K562 treated with DMSO at 1 percent for 12 hours (cell line): Measurements from ENCODE around the gene KRTAP1-3. TPM values are rescaled to one million over a fixed set of nuclear protein-coding genes. Genes with fewer than 3 reads are reported as not detected.

Experiments used
- total RNA-seq: library from RNA; unstranded; fragments of 300-600 nt; gene quantifications from 2 replicates; pipeline ENCODE4 v1.2.3, GENCODE V29; 2022; ENCODE audit not compliant: insufficient read depth

The KRTAP1-3 gene, protein sequence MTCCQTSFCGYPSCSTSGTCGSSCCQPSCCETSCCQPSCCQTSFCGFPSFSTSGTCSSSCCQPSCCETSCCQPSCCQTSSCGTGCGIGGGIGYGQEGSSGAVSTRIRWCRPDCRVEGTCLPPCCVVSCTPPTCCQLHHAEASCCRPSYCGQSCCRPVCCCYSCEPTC
- total RNA-seq = not detected in 2 replicates

DNA sequence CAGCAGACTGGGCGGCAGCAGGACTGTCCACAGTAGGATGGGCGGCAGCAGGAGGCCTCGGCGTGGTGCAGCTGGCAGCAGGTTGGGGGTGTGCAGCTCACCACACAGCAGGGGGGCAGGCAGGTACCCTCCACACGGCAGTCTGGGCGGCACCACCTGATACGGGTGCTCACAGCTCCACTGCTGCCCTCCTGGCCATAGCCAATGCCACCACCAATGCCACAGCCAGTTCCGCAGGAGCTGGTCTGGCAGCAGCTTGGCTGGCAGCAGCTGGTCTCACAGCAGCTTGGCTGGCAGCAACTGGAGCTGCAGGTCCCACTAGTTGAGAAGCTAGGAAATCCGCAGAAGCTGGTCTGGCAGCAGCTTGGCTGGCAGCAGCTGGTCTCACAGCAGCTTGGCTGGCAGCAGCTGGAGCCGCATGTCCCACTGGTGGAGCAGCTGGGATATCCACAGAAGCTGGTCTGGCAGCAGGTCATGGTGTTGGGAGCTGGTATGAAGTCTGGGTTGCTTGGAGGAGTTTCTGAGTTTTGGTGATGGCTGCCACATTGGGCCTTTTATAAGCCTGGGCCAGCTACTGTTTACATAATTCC lies at the start of gene KRTAP1-3:
Gene KRTAP1-3, minus strand, starts transcription at position 529 of the 590 bp plus-strand sequence. Its CDS starts 53 bp downstream, at position 476.

DNA sequence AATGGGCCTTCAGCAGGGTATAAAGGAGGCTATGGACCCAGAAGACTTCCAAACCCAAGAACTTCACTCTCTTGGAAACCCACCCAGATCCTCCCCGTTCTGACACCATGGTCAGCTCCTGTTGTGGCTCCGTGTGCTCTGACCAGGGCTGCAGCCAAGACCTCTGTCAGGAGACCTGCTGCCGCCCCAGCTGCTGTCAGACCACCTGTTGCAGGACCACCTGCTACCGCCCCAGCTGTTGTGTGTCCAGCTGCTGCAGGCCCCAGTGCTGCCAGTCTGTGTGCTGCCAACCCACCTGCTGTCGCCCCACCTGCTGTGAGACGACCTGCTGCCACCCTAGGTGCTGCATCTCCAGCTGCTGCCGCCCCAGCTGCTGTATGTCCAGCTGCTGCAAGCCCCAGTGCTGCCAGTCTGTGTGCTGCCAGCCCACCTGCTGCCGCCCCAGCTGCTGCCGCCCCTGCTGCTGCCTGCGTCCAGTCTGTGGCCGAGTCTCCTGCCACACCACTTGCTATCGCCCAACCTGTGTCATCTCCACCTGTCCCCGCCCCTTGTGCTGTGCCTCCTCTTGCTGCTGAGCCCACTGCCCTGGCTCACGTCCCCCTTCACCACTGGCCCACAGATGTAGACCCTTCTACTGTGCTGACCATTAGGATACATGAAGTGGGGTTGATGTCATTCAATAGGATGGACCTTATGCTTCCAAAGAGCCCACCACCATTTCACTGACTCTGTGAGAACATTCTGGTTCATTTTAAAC lies 49.6 kb upstream of the KRTAP1-3 start, which contains the start of gene KRTAP4-7:
Gene KRTAP4-7, plus strand, starts transcription at position 51 of the 757 bp plus-strand sequence. Its CDS starts 57 bp downstream, at position 108.

DNA sequence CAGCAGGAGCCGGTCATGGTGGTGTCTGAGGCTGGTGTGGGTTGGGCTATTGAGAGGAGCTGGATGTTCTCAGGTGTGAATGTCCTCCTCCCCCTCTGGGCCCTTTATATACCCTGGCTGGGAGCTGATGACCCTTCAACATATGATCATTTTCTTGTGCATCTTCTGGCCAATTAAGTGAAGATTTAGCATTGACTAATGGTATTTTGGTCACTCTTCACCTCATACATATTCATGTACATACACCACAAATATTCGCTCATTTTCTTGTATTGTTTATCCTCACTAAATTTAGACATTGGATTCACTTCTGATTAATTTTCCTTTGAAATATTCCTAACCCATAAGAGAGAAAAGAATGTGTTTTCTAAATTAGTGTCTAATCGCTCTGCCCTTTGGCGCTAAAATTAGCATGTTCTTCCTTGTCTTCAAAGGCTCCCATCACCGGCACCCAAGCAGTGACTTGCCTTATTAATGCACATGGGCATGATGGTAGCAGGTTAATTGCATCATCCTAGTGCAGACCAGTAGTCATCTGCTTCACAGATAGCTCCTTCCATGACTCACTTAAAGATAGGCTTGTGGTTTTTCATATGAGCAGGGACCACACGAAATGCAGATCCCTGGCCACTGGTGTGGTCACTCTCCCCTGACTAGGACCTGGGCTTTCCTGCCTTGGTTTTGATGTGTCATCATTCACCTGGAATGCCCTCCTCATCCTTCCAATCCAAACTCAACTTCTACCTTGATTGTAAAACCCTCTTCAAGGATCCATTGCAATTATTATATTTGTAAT lies 31.4 kb upstream of the KRTAP1-3 start, which contains the start of gene KRTAP2-4:
Gene KRTAP2-4, minus strand, starts transcription at position 51 of the 796 bp plus-strand sequence. Its CDS starts 34 bp downstream, at position 17.

DNA sequence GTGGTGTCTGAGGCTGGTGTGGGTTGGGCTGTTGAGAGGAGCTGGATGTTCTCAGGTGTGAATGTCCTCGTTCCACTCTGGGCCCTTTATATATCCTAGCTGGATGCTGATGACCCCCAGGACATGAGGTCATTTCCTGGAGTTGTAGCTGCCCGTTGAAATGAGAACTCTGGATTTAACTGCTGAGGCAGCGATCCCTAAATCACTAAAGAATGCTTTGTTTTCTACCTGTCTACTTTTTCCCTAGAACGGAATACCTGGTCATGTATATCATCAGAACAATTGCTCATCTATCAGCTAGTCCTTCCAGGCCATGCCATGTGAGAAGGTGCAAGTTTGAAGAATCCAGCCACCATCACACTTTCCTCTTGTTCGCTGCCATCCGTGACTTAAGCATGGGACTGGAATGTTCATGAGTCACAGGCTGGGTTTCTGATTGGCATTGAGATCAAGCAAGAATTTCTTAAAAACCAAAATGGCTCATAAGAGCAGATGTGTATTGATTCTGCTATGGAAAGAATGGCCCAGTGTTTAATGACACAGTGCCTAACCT lies 25.5 kb upstream of the KRTAP1-3 start, which contains the start of gene KRTAP2-3:
Gene KRTAP2-3, minus strand, starts transcription at position 63 of the 553 bp plus-strand sequence. CDS start 64 bp downstream, outside the sequence.

DNA sequence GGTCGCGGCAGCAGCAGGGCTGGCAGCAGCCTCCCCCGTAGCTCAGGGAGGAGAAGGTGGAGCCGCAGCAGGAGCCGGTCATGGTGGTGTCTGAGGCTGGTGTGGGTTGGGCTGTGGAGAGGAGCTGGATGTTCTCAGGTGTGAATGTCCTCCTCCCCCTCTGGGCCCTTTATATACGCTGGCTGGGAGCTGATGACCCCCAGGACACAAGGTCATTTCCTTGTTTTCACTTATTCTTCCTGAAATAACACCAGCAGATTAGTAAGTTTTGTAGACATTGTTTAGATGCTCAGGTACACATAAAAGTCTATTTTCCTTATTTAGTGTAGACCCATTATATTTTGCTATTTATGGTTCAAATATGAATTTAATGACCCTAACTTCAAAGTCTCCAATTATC lies 20.5 kb upstream of the KRTAP1-3 start, which contains the start of gene KRTAP2-2:
Gene KRTAP2-2, minus strand, starts transcription at position 101 of the 400 bp plus-strand sequence. Its CDS starts 19 bp downstream, at position 82.

DNA sequence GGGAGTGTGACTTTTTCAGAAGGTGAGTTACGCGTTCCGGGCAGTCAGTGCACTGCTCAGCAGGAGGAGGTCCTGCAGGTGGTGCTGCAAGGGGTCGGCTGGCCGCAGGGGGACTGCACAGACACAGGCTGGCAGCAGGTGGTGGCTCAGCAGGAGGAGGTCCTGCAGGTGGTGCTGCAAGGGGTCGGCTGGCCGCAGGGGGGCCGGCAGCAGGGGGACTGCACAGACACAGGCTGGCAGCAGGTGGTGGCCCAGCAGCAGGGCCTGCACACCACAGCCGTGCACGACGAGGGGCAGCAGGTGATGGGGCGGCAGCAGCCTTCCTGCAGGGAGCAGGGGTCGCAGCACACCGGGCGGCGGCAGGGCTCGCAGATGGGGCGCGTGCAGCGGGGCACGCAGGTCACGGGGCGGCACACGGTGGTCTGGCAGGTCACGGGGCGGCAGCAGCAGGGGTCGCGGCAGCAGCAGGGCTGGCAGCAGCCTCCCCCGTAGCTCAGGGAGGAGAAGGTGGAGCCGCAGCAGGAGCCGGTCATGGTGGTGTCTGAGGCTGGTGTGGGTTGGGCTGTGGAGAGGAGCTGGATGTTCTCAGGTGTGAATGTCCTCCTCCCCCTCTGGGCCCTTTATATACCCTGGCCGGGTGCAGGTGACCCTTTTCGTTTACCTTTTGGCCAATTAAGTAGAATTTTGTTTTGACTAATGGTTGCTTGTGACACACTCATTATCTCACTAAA lies 12.2 kb upstream of the KRTAP1-3 start, which contains the start of gene KRTAP2-1:
Gene KRTAP2-1, minus strand, starts transcription at position 582 of the 731 bp plus-strand sequence. Its CDS starts 49 bp downstream, at position 533.

DNA sequence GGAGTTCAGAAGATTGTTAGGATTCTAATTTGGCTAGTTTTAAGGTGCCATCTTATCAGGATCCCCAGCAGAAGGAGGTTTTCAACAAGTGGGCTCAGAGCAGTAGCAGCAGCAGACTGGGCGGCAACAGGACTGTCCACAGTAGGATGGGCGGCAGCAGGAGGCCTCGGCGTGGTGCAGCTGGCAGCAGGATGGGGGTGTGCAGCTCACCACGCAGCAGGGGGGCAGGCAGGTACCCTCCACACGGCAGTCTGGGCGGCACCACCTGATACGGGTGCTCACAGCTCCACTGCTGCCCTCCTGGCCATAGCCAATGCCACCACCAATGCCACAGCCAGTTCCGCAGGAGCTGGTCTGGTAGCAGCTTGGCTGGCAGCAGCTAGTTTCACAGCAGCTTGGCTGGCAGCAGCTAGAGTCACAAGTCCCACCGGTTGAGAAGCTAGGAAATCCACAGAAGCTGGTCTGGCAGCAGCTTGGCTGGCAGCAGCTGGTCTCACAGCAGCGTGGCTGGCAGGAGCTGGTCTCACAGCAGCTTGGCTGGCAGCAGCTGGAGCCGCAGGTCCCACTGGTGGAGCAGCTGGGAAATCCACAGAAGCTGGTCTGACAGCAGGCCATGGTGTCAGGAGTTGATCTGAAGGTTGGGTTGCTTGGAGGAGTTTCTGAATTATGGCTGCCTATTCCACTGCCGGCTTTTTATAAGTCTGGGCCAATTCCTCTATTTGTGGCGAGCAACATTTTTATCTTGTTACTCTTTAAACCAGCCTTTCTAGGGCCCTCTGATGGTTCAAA lies 6.3 kb upstream of the KRTAP1-3 start, which contains the start of gene KRTAP1-1:
Gene KRTAP1-1, minus strand, starts transcription at position 668 of the 789 bp plus-strand sequence. Its CDS starts 53 bp downstream, at position 615.

DNA sequence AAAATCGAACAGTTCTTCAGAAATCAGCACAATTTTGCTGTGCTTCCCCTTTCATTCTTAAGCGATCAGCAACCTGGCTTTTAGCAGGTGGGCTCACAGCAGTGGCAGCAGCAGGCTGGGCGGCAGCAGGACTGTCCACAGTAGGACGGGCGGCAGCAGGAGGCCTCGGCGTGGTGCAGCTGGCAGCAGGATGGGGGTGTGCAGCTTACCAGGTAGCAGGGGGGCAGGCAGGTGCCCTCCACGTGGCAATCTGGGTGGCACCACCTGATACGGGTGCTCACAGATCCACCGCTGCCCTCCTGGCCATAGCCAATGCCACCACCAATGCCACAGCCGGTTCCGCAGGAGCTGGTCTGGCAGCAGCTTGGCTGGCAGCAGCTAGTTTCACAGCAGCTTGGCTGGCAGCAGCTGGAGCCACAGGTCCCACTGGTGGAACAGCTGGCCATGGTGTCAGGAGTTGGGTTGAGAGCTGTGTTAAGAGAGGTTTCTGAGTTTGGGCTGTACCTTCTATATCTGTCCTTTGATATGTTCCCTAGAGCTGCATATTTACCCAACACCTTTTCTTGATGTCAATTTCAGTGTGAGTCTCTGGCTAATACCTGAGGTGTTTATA lies 4.9 kb downstream of the KRTAP1-3 start, which contains the start of gene KRTAP1-4:
Gene KRTAP1-4, minus strand, starts transcription at position 563 of the 613 bp plus-strand sequence. Its CDS starts 117 bp downstream, at position 446.

DNA sequence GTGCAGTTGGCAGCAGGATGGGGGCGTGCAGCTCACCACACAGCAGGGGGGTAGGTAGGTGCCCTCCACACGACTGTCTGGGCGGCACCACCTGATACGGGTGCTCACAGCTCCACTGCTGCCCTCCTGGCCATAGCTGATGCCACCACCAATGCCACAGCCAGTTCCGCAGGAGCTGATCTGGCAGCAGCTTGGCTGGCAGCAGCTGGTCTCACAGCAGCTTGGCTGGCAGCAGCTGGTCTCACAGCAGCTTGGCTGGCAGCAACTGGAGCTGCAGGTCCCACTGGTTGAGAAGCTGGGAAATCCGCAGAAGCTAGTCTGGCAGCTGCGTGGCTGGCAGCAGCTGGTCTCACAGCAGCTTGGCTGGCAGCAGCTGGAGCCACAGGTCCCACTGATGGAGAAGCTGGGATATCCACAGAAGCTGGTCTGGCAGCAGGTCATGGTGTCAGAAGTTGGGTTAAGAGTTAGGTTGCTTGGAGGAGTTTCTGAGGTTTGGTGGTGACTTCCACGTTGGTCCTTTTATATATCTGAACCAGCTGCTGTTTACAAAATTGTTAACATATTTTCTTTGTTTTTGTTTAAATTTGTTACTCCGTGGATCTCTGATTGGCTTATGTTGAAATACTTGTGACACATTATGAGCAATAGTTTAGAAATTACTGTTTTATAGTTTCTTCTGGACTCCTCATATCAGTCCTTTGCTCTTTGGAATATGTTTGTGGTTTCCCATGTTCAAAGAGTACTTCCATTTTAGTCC lies 7.8 kb downstream of the KRTAP1-3 start, which contains the start of gene KRTAP1-5:
Gene KRTAP1-5, minus strand, starts transcription at position 494 of the 757 bp plus-strand sequence. Its CDS starts 53 bp downstream, at position 441.

DNA sequence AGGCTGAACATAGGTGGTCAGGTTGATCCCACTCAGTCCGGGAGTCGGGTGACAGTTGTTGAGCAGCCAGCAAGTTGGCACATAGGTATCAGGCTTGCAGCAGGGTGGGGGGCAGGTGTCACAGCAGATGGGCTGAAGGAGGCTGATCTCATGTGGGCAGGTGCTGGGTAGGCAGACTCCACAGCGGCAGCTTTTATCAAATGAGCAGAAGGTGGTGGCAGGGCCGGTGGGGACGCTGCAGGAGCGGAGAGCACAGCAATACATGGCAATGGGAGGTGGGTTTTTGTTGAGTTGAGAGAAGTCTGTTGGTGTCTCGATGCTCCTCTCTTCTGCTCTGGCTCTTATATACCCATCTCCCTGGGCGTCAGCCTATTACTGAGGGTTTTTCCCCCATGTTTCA lies 25.9 kb downstream of the KRTAP1-3 start, which contains the start of gene KRTAP3-1:
Gene KRTAP3-1, minus strand, starts transcription at position 318 of the 400 bp plus-strand sequence. Its CDS starts 54 bp downstream, at position 264.

DNA sequence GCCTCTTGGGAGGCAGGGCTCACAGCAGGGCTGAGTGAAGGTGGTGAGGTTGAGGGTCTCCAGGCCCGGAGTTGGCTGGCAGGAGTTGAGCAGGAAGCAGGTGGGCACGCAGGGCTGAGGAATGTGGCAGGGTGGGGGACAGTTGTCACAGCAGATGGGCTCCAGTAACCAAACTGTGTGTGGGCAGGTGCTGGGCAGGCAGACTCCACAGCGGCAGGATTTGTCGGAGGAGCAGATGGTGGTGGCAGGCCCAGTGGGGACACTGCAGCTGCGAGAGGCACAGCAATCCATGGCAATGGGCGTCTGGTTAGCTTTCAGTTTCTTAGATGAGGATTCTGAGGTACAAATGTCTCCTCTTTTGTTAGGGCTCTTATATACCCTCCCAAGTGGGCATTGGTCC lies 35.1 kb downstream of the KRTAP1-3 start, which contains the start of gene KRTAP3-2:
Gene KRTAP3-2, minus strand, starts transcription at position 344 of the 400 bp plus-strand sequence. Its CDS starts 53 bp downstream, at position 291.

DNA sequence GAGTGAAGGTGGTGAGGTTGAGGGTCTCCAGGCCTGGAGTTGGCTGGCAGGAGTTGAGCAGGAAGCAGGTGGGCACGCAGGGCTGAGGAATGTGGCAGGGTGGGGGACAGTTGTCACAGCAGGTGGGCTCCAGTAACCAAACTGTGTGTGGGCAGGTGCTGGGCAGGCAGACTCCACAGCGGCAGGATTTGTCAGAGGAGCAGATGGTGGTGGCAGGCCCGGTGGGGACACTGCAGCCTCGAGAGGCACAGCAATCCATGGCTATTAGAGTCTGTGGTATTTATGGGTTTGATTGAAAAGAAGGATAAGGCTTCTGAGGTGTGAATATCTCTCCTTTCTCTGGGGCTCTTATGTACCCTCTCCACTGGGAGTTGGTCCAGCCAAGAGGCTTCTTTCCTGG lies 40.8 kb downstream of the KRTAP1-3 start, which contains the start of gene KRTAP3-3:
Gene KRTAP3-3, minus strand, starts transcription at position 326 of the 400 bp plus-strand sequence. Its CDS starts 67 bp downstream, at position 259.

DNA sequence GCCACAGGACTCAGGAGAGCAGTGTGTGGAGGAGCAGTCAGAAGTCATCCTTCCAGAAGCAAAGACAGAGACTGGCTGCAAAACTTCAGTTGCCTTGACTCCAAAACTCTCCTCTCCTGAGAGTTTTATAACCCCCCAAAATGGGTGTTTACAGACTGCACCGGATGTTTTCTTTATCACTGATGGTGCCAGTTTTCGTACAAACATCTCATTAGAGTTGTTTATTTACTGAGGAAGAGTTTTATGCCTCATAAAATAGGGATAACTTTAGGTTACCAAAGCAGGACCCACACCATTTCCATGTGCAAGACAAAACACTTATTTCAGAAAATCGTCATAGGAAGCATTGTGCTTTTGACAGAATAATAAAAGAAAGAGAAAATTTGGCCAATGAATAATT lies 50.4 kb downstream of the KRTAP1-3 start, which contains the start of gene KRT40:
Gene KRT40, minus strand, starts transcription at position 101 of the 400 bp plus-strand sequence. Its CDS starts 53 bp downstream, at position 48.

Other genes starting within 250 kb of the KRTAP1-3 start
- not detected in 2 replicates for gene KRT28, start 234.9 kb downstream of the KRTAP1-3 start, total RNA-seq
- 75.7 and 82.5 TPM in 2 replicates for gene KRT10, start 212.3 kb downstream of the KRTAP1-3 start, total RNA-seq
- 4.0 and 9.9 TPM in 2 replicates for gene KRT12, start 167.7 kb downstream of the KRTAP1-3 start, total RNA-seq
- gene KRT20, start 149.6 kb downstream of the KRTAP1-3 start, total RNA-seq = not detected in 2 replicates
- not detected in 2 replicates for gene KRT23, start 97.2 kb downstream of the KRTAP1-3 start, total RNA-seq
- not detected in 2 replicates for gene KRT39, start 67.9 kb downstream of the KRTAP1-3 start, total RNA-seq
- gene KRT40, start 50.5 kb downstream of the KRTAP1-3 start, total RNA-seq = not detected in 2 replicates
- not detected in 2 replicates for gene KRTAP3-3, start 40.7 kb downstream of the KRTAP1-3 start, total RNA-seq
- not detected in 2 replicates for gene KRTAP3-2, start 35.0 kb downstream of the KRTAP1-3 start, total RNA-seq
- not detected in 2 replicates for gene KRTAP3-1, start 25.7 kb downstream of the KRTAP1-3 start, total RNA-seq
- gene KRTAP1-5, start 7.7 kb downstream of the KRTAP1-3 start, total RNA-seq = not detected in 2 replicates
- gene KRTAP1-4, start 4.7 kb downstream of the KRTAP1-3 start, total RNA-seq = not detected in 2 replicates
- gene KRTAP1-1, start 6.6 kb upstream of the KRTAP1-3 start, total RNA-seq = not detected in 2 replicates
- not detected in 2 replicates for gene KRTAP2-1, start 12.4 kb upstream of the KRTAP1-3 start, total RNA-seq
- not detected in 2 replicates for gene KRTAP2-2, start 20.4 kb upstream of the KRTAP1-3 start, total RNA-seq
- not detected in 2 replicates for gene KRTAP2-3, start 25.2 kb upstream of the KRTAP1-3 start, total RNA-seq
- not detected in 2 replicates for gene KRTAP2-4, start 31.0 kb upstream of the KRTAP1-3 start, total RNA-seq
- not detected in 2 replicates for gene KRTAP4-7, start 49.3 kb upstream of the KRTAP1-3 start, total RNA-seq
- gene KRTAP4-8, start 63.3 kb upstream of the KRTAP1-3 start, total RNA-seq = not detected in 2 replicates
- not detected in 2 replicates for gene KRTAP4-16, start 67.3 kb upstream of the KRTAP1-3 start, total RNA-seq
- gene KRTAP4-9, start 70.5 kb upstream of the KRTAP1-3 start, total RNA-seq = not detected in 2 replicates
- not detected in 2 replicates for gene KRTAP4-11, start 83.5 kb upstream of the KRTAP1-3 start, total RNA-seq
- not detected in 2 replicates for gene KRTAP4-12, start 89.3 kb upstream of the KRTAP1-3 start, total RNA-seq
- not detected in 2 replicates for gene KRTAP4-6, start 105.7 kb upstream of the KRTAP1-3 start, total RNA-seq
- gene KRTAP4-5, start 115.0 kb upstream of the KRTAP1-3 start, total RNA-seq = not detected in 2 replicates
- not detected in 2 replicates for gene KRTAP4-4, start 125.9 kb upstream of the KRTAP1-3 start, total RNA-seq
- not detected in 2 replicates for gene KRTAP4-3, start 133.3 kb upstream of the KRTAP1-3 start, total RNA-seq
- gene KRTAP4-2, start 143.3 kb upstream of the KRTAP1-3 start, total RNA-seq = not detected in 2 replicates
- not detected in 2 replicates for gene KRTAP4-1, start 150.0 kb upstream of the KRTAP1-3 start, total RNA-seq
- gene KRTAP9-1, start 155.0 kb upstream of the KRTAP1-3 start, total RNA-seq = not detected in 2 replicates
- not detected in 2 replicates for gene KRTAP9-2, start 191.8 kb upstream of the KRTAP1-3 start, total RNA-seq
- not detected in 2 replicates for gene KRTAP9-3, start 197.6 kb upstream of the KRTAP1-3 start, total RNA-seq
- gene KRTAP9-8, start 203.1 kb upstream of the KRTAP1-3 start, total RNA-seq = not detected in 2 replicates
- not detected in 2 replicates for gene KRTAP9-4, start 214.8 kb upstream of the KRTAP1-3 start, total RNA-seq
- not detected in 2 replicates for gene KRTAP9-9, start 220.5 kb upstream of the KRTAP1-3 start, total RNA-seq
- not detected in 2 replicates for gene KRTAP9-6, start 230.5 kb upstream of the KRTAP1-3 start, total RNA-seq
- not detected in 2 replicates for gene KRTAP9-7, start 240.8 kb upstream of the KRTAP1-3 start, total RNA-seq